SKM-1 treated with dmso at 0.1 percent for 144 hours (cell line): ENCODE results near the gene NFIA.

ENCODE experiments used
- DNase-seq: peaks from one replicate; lab custom pipeline; 2025; ENCODE audit not compliant: unreplicated experiment; lab: John Stamatoyannopoulos, UW

NFIA gene

GRCh38 chr1:61083013-61083806, 849 bp downstream of the NFIA start:
- DNase-seq: no peak

GRCh38 chr1:61083807-61084440, 1.6 kb downstream of the NFIA start:
- DNase-seq: no peak

GRCh38 chr1:61084491-61085031, 2.2 kb downstream of the NFIA start:
- DNase-seq: no peak

GRCh38 chr1:61085206-61085982, 3.0 kb downstream of the NFIA start:
- DNase-seq: no peak

- DNase-seq: no peak
Measured at GRCh38 chr1:61085983-61086644, 3.8 kb downstream of the NFIA start.

- no peak for DNase-seq
Measured at GRCh38 chr1:61087571-61087970, 5.2 kb downstream of the NFIA start.

- DNase-seq: no peak
Measured at GRCh38 chr1:61088163-61088974, 6.0 kb downstream of the NFIA start.

GRCh38 chr1:61089338-61089737, 7.0 kb downstream of the NFIA start:
- DNase-seq: no peak

- DNase-seq: no peak
Measured at GRCh38 chr1:61089741-61090140, 7.4 kb downstream of the NFIA start.

GRCh38 chr1:61090546-61091202, 8.3 kb downstream of the NFIA start:
- DNase-seq: no peak

- DNase-seq: no peak
Measured at GRCh38 chr1:61091455-61091854, 9.1 kb downstream of the NFIA start.

GRCh38 chr1:61092642-61093041, 10.3 kb downstream of the NFIA start:
- no peak for DNase-seq

- DNase-seq: no peak
Measured at GRCh38 chr1:61093525-61094137, 11.3 kb downstream of the NFIA start.

GRCh38 chr1:61094677-61095469, 12.5 kb downstream of the NFIA start:
- no peak for DNase-seq

- no peak for DNase-seq
Measured at GRCh38 chr1:61095470-61095812, 13.1 kb downstream of the NFIA start.

GRCh38 chr1:61097317-61097716, 15.0 kb downstream of the NFIA start:
- DNase-seq: no peak

GRCh38 chr1:61097722-61098121, 15.4 kb downstream of the NFIA start:
- no peak for DNase-seq

- DNase-seq: no peak
Measured at GRCh38 chr1:61098333-61098732, 16.0 kb downstream of the NFIA start.
